Peyer's patch (tissue), 4 donors: ENCODE data around the gene TDRD6.

Source experiments
- CTCF ChIP-seq, 6 experiments: fragments of 450-650 bp in 4 of 6; fragments of 200-600 bp in 2 of 6; sonication (generic) in 1 of 6; IDR thresholded peaks; one replicate each; pipeline ENCODE4 v1.5.1; 2017 to 2019; ENCODE audit warnings: antibody characterized with exemption in 6 of 6, mild to moderate bottlenecking in 3 of 6, moderate library complexity in 1 of 6
- POLR2A ChIP-seq, 2 donors: fragments of 450-650 bp; IDR thresholded peaks; one replicate each; pipeline ENCODE4 v1.5.1; 2017; ENCODE audit warnings: antibody characterized with exemption in 2 of 2, mild to moderate bottlenecking in 2 of 2, moderate library complexity in 2 of 2

- no peak for TF ChIP-seq POLR2A (IDR thresholded peaks at IDR 0.05)
- no peak for TF ChIP-seq CTCF (IDR thresholded peaks at IDR 0.05)
These were observed 64.0 kb downstream of the TDRD6 start for GRCh38 chr6:46751658-46752057.
